Stimulated activated CD4-positive, alpha-beta T cell treated with anti-CD3 and anti-CD28 coated beads, TNF-alpha, amount 100 ng/mL, for 48 hours (primary cell): ENCODE data around the gene ST3GAL3.
A peak's percentile ranks its signal among the peaks of the same experiment; 100 is the strongest.

Source experiments
- DNase-seq, 3 donors: peaks; one replicate each; pipeline ENCODE4 v3.0.0-alpha.2; 2020; ENCODE audit warnings: low read depth in 3 of 3

Gene ST3GAL3

GRCh38 chr1:43938892-43939587, 231.7 kb downstream of the ST3GAL3 start:
- no peak for DNase-seq

- DNase-seq = no peak
Observed at GRCh38 chr1:43942411-43942810, 235.1 kb downstream of the ST3GAL3 start.

GRCh38 chr1:43944860-43945259, 237.5 kb downstream of the ST3GAL3 start:
- DNase-seq = no peak

- DNase-seq = no peak
Observed at GRCh38 chr1:43945674-43946235, 238.4 kb downstream of the ST3GAL3 start.

DNA sequence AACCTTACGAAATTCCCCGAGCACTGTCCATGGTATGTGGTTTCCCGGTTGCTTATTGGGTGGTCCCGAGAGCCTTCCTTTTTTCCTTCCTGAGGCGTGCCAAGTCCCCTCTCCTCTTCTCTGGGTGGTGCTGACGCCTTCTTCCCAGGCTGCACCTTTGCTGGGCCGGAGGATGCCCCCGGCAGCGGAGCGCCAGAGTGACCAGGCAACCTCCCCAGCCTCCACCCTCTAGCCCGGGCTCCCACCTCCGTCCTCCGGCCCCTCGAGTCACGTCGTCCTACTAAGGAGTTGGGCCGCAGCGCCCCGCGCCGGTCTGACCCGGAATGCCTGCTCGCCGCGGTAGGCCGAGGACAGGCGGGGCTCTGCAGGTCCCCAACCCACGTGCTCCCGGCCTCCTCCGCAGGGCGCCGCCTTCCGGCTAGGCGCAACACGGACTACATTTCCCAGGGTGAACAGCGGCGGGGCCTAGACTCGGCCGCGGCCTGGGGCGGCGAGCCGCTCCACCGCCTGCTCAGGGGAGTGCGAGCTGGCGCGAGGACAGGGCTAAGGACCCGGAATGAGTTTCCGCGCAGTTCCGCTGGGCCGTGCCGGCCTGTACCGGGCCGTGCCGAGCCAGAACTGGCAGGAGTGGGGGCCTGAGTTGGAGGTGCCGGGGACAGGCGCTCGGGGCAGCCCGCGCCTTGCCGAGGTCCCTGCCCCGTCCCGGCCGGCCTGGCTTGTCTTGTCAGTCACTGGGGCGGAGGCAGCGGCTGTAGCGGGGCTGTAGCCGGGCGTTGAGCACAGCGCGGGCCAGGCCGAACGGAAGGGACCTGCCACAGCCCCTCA, 239.1 kb downstream of the ST3GAL3 start, which contains the start of gene IPO13:
TSS of gene IPO13 (plus strand) at position 715 of the 825 bp plus-strand sequence. CDS start 651 bp downstream, outside the sequence.
- DNase-seq = peak; percentile 89 to 94 (median 92)

- DNase-seq = no peak
Observed at GRCh38 chr1:43947061-43947873, 239.9 kb downstream of the ST3GAL3 start.

DNA sequence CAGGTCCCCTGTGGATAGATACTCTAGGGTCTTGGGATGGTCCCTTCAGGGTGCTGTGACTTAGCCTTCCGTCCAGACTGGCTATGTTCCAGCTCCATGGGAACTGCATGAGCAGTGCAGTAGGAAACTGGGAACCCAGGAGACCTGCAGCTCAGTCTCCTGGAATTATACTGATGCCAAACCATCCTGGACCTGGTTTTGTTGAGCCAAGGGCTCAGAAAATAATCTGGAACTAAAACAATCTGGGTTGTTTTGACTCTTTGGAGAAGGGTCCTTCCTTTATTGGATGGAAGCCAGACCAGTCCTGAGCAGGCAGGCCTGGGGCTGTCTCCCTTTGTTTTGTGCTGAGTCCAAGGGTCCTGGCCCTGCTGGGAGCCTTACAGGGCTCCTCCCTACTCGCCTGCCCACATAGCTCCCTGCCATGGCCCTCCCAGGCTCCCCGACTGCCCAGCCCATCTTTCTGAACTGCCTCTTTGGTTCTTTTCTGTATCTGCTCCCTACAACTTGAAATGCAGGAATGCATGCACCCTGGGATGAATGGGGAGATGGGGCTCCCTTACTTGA, 240.6 kb downstream of the ST3GAL3 start:
- DNase-seq = no peak

GRCh38 chr1:43949678-43950077, 242.3 kb downstream of the ST3GAL3 start:
- no peak for DNase-seq

GRCh38 chr1:43951021-43951985, 244.0 kb downstream of the ST3GAL3 start:
- no peak for DNase-seq

DNA sequence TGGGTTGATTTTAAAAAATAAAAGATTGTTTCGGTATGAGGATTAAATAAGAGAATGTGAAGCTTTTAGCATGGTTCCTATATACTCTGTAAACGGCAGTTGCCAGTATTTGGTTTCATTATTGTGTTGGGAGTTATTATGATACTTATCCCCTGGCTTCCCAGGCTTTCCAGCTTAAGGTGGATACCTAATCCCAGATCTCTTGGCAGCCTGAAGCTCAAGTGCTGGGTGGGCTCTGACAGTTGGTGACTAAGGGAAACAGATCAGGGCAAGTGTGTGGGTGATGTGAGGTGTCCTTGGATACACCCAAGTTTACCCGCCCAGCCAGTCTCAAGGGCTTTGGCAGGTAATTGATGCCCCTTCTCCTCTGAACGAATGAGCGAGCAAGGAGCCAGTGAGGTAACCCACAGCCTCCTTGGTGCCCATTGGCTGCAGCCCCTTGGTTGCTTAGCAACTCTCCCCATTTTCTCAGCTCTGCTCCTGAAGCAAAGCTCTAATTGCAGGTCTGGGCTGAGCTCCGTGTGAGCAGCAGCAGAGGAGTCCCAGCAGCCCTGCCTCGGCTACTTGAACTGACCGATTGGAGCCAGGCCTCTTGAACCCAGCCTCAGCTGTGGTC, 245.5 kb downstream of the ST3GAL3 start:
- no peak for DNase-seq

- DNase-seq = no peak
Observed at GRCh38 chr1:43953361-43953760, 246.0 kb downstream of the ST3GAL3 start.

DNA sequence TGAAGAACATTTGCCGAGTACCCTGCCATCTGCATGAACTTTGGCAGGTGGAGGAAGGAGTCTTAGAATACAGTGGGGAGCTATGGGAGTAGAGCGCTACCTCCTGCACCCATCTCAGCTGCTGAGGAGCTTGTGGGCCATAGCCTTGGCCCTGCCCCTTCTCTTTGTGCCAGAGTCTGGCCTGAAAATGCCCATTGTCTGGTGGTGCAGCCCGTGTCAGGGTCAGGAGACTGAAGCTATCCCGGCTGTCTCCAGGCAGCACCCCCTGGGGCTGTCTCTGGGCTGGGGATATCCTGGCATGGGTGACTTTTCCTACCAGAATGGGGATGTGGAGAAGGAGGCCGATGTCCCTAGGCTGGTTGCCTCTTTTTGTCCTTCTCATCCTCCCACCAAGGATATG, 246.7 kb downstream of the ST3GAL3 start:
- DNase-seq = no peak

- no peak for DNase-seq
Observed at GRCh38 chr1:43956234-43956633, 248.9 kb downstream of the ST3GAL3 start.

- DNase-seq = no peak
Observed at GRCh38 chr1:43957407-43958040, 250.2 kb downstream of the ST3GAL3 start.

- DNase-seq = no peak
Observed at GRCh38 chr1:43958351-43959255, 251.3 kb downstream of the ST3GAL3 start.

GRCh38 chr1:43960798-43961197, 253.5 kb downstream of the ST3GAL3 start:
- DNase-seq = no peak

GRCh38 chr1:43961692-43962091, 254.4 kb downstream of the ST3GAL3 start:
- DNase-seq = no peak

- DNase-seq = no peak
Observed at GRCh38 chr1:43962324-43962723, 255.0 kb downstream of the ST3GAL3 start.
